ENCODE results near the gene FAM162B. TPM values are rescaled to one million over a fixed set of nuclear protein-coding genes. Genes with fewer than 3 reads are reported as not detected.

FAM162B gene
- total and polyA plus RNA-seq, 2 donors (not counting 3 experiments of a cell fraction or from before 2014, with no cell fraction given) = 0.36 TPM; not detected in 1

DNA sequence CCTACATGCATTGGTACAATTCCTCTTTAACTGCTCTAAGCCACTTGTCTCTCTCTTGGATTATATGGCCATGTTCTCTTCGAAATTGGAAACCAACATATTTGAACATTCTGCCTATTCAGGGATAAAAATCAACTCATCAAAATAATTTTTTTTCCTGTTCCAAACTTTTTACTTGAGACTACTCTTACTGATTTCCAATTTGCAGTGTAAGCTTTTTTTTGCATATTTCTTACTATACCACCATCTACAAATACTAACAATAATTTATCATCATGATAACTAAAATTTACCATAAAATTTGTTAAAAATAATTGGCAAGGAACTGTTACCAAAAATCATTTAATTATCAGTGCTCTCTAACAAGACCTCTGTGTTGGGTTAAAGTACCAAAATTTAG, 6.9 kb upstream of the FAM162B start:
- ChIA-PET CTCF (interaction anchor here (0.7 to 1.0 kb wide), 2 partner anchors 11 to 774 kb away, joined by 3 read pairs; no protein-coding TSS in a partner anchor), POLR2A (no interaction called here)
- TF ChIP-seq, protein P1, sequence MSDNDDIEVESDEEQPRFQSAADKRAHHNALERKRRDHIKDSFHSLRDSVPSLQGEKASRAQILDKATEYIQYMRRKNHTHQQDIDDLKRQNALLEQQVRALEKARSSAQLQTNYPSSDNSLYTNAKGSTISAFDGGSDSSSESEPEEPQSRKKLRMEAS (IDR thresholded peaks at IDR 0.05; ENCODE audit: insufficient read depth, insufficient read length) = no peak
- TF ChIP-seq GATA2 (IDR thresholded peaks at IDR 0.05; ENCODE audit: insufficient read depth, insufficient read length, low read depth, low read length) (no peak), EZH2 (IDR thresholded peaks at IDR 0.05; ENCODE audit: borderline replicate concordance, low read depth, low read length, severe bottlenecking) (no peak), MYC (IDR thresholded peaks at IDR 0.05; ENCODE audit: low read depth, low read length) (no peak), POLR2AphosphoS5 (IDR thresholded peaks at IDR 0.05; ENCODE audit: insufficient read depth, low read depth, low read length) (no peak), FOS (IDR thresholded peaks at IDR 0.05; ENCODE audit: borderline replicate concordance, insufficient read depth, low read length) (no peak), JUN (IDR thresholded peaks at IDR 0.05; ENCODE audit: borderline replicate concordance, insufficient read depth, insufficient read length, low read depth) (no peak), POLR2A (IDR thresholded peaks at IDR 0.05; ENCODE audit: low read depth, low read length) (no peak)
- TF ChIP-seq, protein P2, sequence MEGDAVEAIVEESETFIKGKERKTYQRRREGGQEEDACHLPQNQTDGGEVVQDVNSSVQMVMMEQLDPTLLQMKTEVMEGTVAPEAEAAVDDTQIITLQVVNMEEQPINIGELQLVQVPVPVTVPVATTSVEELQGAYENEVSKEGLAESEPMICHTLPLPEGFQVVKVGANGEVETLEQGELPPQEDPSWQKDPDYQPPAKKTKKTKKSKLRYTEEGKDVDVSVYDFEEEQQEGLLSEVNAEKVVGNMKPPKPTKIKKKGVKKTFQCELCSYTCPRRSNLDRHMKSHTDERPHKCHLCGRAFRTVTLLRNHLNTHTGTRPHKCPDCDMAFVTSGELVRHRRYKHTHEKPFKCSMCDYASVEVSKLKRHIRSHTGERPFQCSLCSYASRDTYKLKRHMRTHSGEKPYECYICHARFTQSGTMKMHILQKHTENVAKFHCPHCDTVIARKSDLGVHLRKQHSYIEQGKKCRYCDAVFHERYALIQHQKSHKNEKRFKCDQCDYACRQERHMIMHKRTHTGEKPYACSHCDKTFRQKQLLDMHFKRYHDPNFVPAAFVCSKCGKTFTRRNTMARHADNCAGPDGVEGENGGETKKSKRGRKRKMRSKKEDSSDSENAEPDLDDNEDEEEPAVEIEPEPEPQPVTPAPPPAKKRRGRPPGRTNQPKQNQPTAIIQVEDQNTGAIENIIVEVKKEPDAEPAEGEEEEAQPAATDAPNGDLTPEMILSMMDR (IDR thresholded peaks at IDR 0.05; ENCODE audit: extremely low read depth in 1 of 2, insufficient read depth in 1 of 2, low read depth in 1 of 2, low read length in 2 of 2) = no peak
- no TSS peak for BruUV-seq (replicated peaks)
- no peak overlapping the region for H3K9ac ChIP-seq (replicated peaks; ENCODE audit: extremely low read depth, insufficient read depth, low read length)
- H3K27ac ChIP-seq (ENCODE audit: insufficient read depth, low read depth, low read length) = no peak overlapping the region
- no peaks in the 10 kb centered on the region for H4K20me1 ChIP-seq (replicated peaks; ENCODE audit: control insufficient read depth, extremely low read depth, insufficient read depth, low read length)
- H2AFZ ChIP-seq (ENCODE audit: low read depth, low read length) = no peak overlapping the region
- peaks cover 2% of the 10 kb centered on the region for H3K4me1 ChIP-seq (ENCODE audit: control insufficient read depth, extremely low read depth, insufficient read depth, low read length)
- H3K27me3 ChIP-seq (ENCODE audit: control insufficient read depth in 2 of 2, insufficient read depth in 2 of 2, low read length in 2 of 2) = peaks cover 0 to 1% of the 10 kb centered on the region in 2 experiments
- FAIRE-seq (no peak), DNase-seq (ENCODE audit: low read depth, low spot score) (no peak)
- H3K4me2 ChIP-seq (ENCODE audit: insufficient read depth, low read length) = no peak overlapping the region
- intact Hi-C loops (cut with micrococcal nuclease) = no loop called here
- H3K4me3 ChIP-seq (replicated peaks in 1 of 3; ENCODE audit: insufficient read depth in 1 of 3, low read depth in 1 of 3, low read length in 3 of 3) = no peak overlapping the region
- dilution Hi-C loops (cut with MboI; ENCODE audit: extremely low pct_ligation_motif_present, low sequenced_read_pairs) = no loop called here
- no peaks in the 10 kb centered on the region for H3K36me3 ChIP-seq (ENCODE audit: control insufficient read depth in 2 of 2, extremely low read depth in 1 of 2, insufficient read depth in 2 of 2, low read length in 2 of 2)
- no peaks in the 10 kb centered on the region for H3K9me1 ChIP-seq (replicated peaks; ENCODE audit: control insufficient read depth, extremely low read depth, insufficient read depth, low read length)
- H3K79me2 ChIP-seq (ENCODE audit: control insufficient read depth, insufficient read depth, low read length) = no peaks in the 10 kb centered on the region
- no peaks in the 10 kb centered on the region for H3K9me3 ChIP-seq (replicated peaks; ENCODE audit: control insufficient read depth, insufficient read depth, low read length)

Data from endothelial cell of umbilical vein (primary cell).